Stimulated activated CD4-positive, alpha-beta T cell treated with anti-CD3 and anti-CD28 coated beads, Interleukin-1b, Interleukin-23, amount 100 ng/mL, for 1 hour (primary cell): ENCODE measurements around the gene STK32B.
"Not testable (repeated sequence)": the region's sequence is repeated elsewhere in the genome, so short reads cannot be mapped to it uniquely, and the experiment has no call there.

Experiments used
- DNase-seq, 2 donors: peaks; one replicate each; pipeline ENCODE4 v3.0.0-alpha.2; 2020; ENCODE audit warnings: low read depth in 2 of 2

The STK32B gene

GRCh38 chr4:5209862-5210261, 158.6 kb downstream of the STK32B start:
- no peak for DNase-seq

GRCh38 chr4:5211282-5211839, 160.1 kb downstream of the STK32B start:
- DNase-seq = no peak

DNA sequence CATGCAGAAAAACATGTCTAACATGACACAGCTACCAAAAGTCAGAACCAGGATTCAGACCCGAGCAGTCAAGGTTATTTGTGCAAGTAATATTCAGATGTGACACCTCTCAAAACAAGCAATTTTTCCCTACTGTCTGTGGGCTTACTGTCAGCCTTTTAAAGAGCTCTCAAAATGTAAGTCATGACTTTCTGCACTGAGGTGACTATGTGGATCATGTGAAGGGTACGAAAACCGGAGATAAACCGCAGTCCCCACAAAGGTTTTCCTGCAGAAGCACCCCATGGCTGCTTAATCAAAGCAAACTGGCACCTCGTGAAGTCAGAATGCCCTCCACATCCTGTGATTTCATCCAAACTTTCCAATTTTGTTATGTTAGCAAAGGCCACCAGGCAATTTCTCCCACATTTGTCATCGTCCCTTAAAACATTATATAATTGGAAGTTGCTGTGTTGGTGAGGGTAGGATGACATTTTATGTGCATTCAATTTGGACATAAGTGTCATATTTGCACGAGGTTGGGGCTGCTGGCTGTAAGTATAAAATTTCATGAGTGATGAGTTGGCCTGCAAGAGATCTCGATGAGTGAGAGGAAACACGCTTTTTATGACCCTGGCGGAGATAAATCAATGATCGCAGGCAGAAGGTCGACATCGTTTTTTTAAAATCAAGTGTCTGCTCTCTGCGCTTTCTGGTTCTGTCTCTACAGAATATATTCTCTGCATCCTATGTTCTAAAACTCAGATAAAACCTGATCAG, 161.2 kb downstream of the STK32B start:
- no peak for DNase-seq

DNA sequence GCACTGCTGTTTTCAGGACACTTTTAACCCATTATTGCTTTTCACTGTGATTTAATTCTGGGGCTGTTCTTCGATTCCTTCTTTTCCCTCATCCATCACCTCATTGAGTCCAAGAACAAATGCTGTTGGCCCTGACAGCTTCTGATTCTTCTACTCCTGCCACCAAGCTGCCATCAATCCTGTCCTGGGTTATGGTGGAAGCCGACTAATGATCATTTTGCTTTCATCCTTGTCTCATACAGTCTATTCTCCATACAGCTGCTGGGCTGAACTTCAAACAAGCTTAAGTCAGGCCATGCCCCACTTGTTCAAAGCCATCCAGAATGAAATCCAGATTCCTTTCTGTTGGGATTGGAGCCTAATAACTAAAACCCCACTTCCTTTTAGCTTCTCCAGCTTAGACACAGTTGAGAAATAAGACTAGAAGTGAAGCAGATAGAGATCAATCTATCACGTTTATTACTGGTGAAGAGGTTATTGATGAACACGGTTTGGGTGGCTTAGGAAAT, 161.9 kb downstream of the STK32B start:
- no peak for DNase-seq

- no peak for DNase-seq
These were observed 164.0 kb downstream of the STK32B start for GRCh38 chr4:5215321-5215720.

DNA sequence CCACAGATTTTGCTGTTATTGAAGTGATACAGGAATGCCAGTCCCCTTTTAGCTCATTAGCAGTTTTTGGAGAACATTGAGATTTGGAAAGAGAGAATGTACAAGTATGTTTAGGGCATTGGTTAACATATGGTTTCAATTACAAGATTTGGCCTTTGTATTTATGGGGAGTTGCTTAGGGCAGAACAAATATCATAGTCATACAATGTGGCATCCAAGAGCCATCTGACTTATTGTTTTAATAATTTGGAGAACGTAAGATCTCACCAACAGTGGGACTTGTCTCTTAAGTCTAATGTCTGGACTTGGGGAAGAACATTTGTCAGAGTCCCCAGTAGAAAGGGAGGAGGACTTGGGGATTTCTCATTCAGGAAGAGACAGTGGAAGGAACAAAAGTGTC, 166.1 kb downstream of the STK32B start:
- no peak for DNase-seq

- DNase-seq = no peak
These were observed 167.2 kb downstream of the STK32B start for GRCh38 chr4:5218376-5219069.

DNA sequence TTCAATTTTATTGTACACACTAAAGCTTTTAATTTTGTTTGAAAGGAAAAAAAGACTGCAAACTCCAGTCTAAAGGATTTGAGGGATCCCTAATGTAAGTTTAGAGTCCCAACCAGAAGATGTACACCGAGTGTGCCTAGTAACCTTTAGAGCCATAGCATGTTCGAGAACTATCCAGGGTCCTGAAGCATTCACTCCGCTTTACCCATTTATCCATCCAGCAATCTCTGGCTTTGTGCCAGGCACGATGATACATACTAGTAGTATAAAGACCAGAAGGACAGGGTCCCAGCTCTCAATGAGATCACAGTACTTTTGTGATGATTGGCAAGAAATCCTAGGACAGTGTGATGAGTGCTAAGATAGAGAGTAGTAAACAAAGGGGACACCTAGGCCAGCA, 168.7 kb downstream of the STK32B start:
- no peak for DNase-seq

DNA sequence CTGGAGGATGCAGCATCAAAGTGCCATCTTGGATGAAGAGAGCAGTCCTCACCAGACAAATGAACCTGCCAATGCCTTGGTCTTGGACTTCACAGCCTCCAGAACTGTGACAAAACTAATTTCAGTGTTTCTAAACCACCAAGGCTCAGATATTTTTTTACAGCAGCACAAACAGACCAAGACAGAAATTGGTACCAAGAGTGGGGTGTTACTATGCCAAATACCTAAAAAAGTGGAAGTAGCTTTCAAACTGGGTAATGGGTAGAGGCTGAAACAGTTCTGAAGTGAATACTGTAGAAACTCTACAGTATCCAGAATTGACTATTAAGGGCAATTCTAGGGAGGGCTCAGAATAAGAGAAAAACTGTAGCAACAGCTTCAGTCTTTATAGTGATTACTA, 170.8 kb downstream of the STK32B start:
- DNase-seq = no peak

DNA sequence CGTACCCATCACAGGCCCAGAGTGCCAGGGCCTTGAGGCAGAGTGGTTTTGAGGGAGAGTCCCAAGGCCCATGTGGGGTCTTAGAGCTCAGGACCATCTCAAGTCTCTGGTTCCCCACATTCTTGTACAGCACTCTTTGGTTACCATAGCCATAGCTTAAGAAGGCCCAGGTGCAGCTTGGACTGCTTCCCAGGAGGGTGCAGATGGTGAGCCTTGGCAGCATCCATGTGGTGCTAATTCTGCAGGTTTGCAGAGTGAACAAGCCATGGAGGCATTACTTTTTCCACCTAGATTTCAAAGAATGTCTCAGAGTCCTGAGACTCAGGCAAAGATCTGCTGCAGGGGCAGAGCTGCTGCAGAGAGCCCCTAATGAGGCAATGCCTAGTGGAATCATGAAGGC, 171.7 kb downstream of the STK32B start:
- no peak for DNase-seq

DNA sequence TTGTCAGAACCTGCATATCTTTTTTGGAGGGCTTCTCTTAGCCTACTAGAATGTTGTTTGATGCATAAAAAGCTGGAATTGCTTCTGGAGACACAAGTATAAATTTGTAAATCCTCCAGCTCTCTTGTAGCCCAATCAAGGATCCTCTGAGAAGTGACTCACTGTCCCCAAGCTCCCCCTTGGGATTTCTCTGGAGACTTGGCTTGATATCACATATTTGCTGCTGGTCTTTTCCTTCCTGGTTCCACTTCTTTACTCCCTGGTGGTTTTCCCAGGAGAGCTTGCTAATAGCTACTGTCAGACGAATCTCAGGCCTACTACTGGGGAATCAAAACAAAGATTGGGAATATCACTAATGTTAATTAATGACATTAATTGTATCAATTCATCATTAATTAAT, 173.1 kb downstream of the STK32B start:
- DNase-seq = no peak

GRCh38 chr4:5232549-5232948, 181.3 kb downstream of the STK32B start:
- no peak for DNase-seq

GRCh38 chr4:5237086-5237660, 185.9 kb downstream of the STK32B start:
- no peak for DNase-seq

GRCh38 chr4:5238173-5238572, 186.9 kb downstream of the STK32B start:
- DNase-seq = no peak

- not testable (repeated sequence) for DNase-seq
These were observed 195.8 kb downstream of the STK32B start for GRCh38 chr4:5247061-5247460.

- no peak for DNase-seq
These were observed 196.5 kb downstream of the STK32B start for GRCh38 chr4:5247735-5248134.

DNA sequence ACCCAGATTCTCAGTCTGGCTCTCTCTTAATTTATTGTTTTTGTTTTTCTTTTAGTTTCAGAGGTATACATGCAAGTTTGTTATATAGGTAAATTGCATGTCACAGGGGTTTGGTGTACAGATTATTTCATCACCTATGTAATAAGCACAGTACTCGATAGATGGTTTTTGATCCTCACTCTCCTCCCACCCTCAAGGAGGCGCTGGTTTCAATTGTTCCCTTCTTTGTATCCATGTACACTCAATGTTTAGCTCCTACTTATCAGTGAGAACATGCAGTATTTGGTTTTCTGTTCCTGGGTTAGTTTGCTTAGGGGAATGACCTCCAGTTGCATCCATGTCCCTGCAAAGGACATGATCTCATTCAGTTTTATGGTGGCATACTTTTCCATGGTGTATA, 198.4 kb downstream of the STK32B start:
- DNase-seq = no peak

DNA sequence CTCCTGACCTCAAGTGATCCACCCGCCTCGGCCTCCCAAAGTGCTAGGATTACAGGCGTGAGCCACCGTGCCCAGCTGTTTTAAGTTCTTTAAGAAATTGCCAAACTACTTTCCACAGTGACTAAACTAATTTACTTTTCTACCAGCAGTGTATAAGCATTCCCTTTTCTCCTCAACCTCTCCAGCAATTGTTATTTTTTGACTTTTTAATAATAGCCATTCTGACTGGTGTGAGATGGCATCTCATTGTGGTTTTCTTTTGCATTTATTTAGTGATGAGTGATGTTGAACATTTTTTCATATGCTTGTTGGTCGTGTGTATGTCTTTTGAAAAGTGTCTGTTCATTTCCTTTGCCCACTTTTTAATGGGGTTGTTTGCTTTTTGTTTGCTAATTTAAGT, 199.3 kb downstream of the STK32B start:
- DNase-seq = not testable (repeated sequence)

GRCh38 chr4:5256421-5256820, 205.1 kb downstream of the STK32B start:
- no peak for DNase-seq

GRCh38 chr4:5257086-5257485, 205.8 kb downstream of the STK32B start:
- no peak for DNase-seq

DNA sequence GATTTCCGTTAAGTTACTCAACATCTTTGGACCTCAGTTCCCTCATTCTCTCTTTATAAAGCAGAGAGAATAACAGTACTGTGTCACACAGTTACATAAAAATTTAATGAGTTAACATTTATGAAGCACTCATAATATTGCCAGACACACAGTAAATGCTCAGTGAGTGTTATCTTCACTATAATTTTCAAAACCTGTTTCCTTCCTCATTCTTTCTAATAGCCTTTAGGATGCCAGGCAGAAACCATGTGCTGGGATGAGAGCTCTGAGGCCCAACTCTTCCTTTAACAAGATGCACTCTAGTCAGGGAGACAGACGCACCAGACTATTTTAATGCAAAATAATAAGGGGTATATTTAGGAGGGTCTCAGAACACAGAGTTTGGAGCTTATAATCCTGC, 208.2 kb downstream of the STK32B start:
- no peak for DNase-seq

- DNase-seq = no peak
These were observed 208.8 kb downstream of the STK32B start for GRCh38 chr4:5260121-5260520.

DNA sequence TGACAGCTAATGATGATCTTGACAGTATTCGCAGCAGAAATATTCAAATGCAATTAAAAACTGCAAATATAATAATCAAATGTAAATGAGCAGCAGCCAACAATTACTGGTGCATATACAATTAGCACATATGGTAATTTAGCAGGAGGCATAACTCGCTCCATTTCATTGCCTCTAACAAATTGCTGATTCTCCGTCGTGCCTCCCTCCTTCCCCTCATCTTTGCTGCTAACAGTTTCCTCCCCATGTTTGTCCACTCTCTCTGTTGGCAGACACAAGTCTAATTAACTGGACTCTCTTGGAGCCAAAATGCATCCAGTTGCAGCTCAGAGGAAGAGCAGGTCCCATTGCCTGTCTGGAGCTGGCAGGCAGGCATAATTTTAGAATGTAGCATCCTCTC, 210.6 kb downstream of the STK32B start:
- DNase-seq = no peak
